A549 (cell line): ENCODE data around the gene PIBF1. TPM values are rescaled to one million over a fixed set of nuclear protein-coding genes. Genes with fewer than 3 reads are reported as not detected.
A peak's percentile ranks its signal among the peaks of the same experiment; 100 is the strongest.

Experiments
- ATAC-seq, 2 experiments: fragments of 200-7000 bp in 1 of 2; fragments of >200 bp in 1 of 2; cut with Nextera tagmentation in 1 of 2; cut with Tn5 transposase in 1 of 2; 3 replicates each; pipeline versions ENCODE4 v1.8.0 to v1.9.1; 2018 to 2020; ENCODE audit warnings: mild to moderate bottlenecking in 1 of 2, moderate library complexity in 1 of 2
- CTCF ChIA-PET: fragments of 300-600 bp; sonication (Branson Sonifier 250); formaldehyde crosslinking; extraction: SDS; loops from one replicate; lab custom pipeline; 2021; ENCODE audit warnings: antibody characterized with exemption, inconsistent platforms; lab: Yijun Ruan, JAX
- POLR2A ChIA-PET: fragments of 350-600 bp; formaldehyde crosslinking; extraction: SDS; loops from one replicate; lab custom pipeline; 2021; ENCODE audit warnings: antibody characterized with exemption, inconsistent platforms; lab: Yijun Ruan, JAX
- DNase-seq, 2 experiments: peaks; one replicate each; pipeline versions ENCODE4 v3.0.0 to v3.0.0-alpha.2; 2011 to 2016; ENCODE audit warnings: low read depth in 1 of 2, low spot score in 1 of 2
- FAIRE-seq: peaks from 2 replicates; lab custom pipeline; 2011; peaks lifted over from hg19 to GRCh38; lab: Jason Lieb, UNC
- H3K27ac ChIP-seq, 2 experiments: fragments of >200 bp; sonication (Bioruptor Twin); formaldehyde crosslinking; 3 replicates each; pipeline ENCODE4 v1.5.1; 2016 to 2017
- H3K4me1 ChIP-seq: fragments of >200 bp; sonication (Bioruptor Twin); formaldehyde crosslinking; 3 replicates; pipeline ENCODE4 v1.6.1; 2016
- H3K4me2 ChIP-seq: fragments of >200 bp; sonication (Bioruptor Twin); formaldehyde crosslinking; 3 replicates; pipeline ENCODE4 v1.6.1; 2016
- H3K4me3 ChIP-seq: fragments of >200 bp; sonication (Bioruptor Twin); formaldehyde crosslinking; 3 replicates; pipeline ENCODE4 v1.5.1; 2016
- H3K9me3 ChIP-seq: fragments of >200 bp; sonication (Bioruptor Twin); formaldehyde crosslinking; 3 replicates; pipeline ENCODE4 v1.6.1; 2016
- CEBPB ChIP-seq, 2 experiments: fragments of >200 bp in 1 of 2; sonication (Bioruptor Twin) in 1 of 2; formaldehyde crosslinking in 1 of 2; IDR thresholded peaks; 2 replicates each; pipeline ENCODE4 v1.6.1; 2012 to 2016
- CHD4 ChIP-seq: fragments of 200-600 bp; sonication (generic); IDR thresholded peaks from 2 replicates; pipeline ENCODE4 v1.6.1; 2016; ENCODE audit warnings: antibody characterized with exemption, mild to moderate bottlenecking, borderline replicate concordance
- EHF ChIP-seq: fragments of 250-450 bp; sonication (Bioruptor Pico); IDR thresholded peaks from 2 replicates; pipeline ENCODE4 v1.5.0; 2020; ENCODE audit warnings: mild to moderate bottlenecking
- FOSL2 ChIP-seq, 2 experiments: fragments of 450-650 bp in 1 of 2; fragments of >200 bp in 1 of 2; sonication (Bioruptor Twin) in 1 of 2; formaldehyde crosslinking; IDR thresholded peaks; 2 replicates each; pipeline versions ENCODE4 v1.5.0 to v1.6.1; 2016 to 2020; ENCODE audit warnings: mild to moderate bottlenecking in 1 of 2, moderate library complexity in 1 of 2
- HDAC2 ChIP-seq: fragments of 200-600 bp; sonication (generic); IDR thresholded peaks from 2 replicates; pipeline ENCODE4 v1.6.1; 2016
- HEYL ChIP-seq: fragments of 250-450 bp; sonication (Bioruptor Pico); IDR thresholded peaks from 2 replicates; pipeline ENCODE4 v1.8.0; 2021; ENCODE audit warnings: mild to moderate bottlenecking, moderate library complexity
- HOXB13 ChIP-seq: fragments of 250-450 bp; sonication (Bioruptor Pico); IDR thresholded peaks from 2 replicates; pipeline ENCODE4 v1.5.0; 2020; ENCODE audit warnings: low read depth, mild to moderate bottlenecking, moderate library complexity
- POLR2A ChIP-seq: IDR thresholded peaks from 2 replicates; pipeline ENCODE4 v1.6.1; 2012; ENCODE audit warnings: mild to moderate bottlenecking, low read length
- RCOR1 ChIP-seq: fragments of 150-350 bp; IDR thresholded peaks from 2 replicates; pipeline ENCODE4 v1.6.1; 2014; ENCODE audit warnings: antibody characterized with exemption, low read length, low read depth
- RFX5 ChIP-seq: fragments of 450-650 bp; IDR thresholded peaks from 2 replicates; pipeline ENCODE4 v1.7.1; 2014; ENCODE audit warnings: antibody characterized with exemption, mild to moderate bottlenecking, moderate library complexity
- RNF2 ChIP-seq: fragments of 200-600 bp; sonication (generic); IDR thresholded peaks from 2 replicates; pipeline ENCODE4 v1.6.1; 2016; ENCODE audit warnings: low read depth, mild to moderate bottlenecking, antibody characterized with exemption, moderate library complexity, borderline replicate concordance
- TP53 ChIP-seq: fragments of 250-450 bp; sonication (Bioruptor Pico); IDR thresholded peaks from 2 replicates; pipeline ENCODE4 v1.5.0; 2021; ENCODE audit warnings: mild to moderate bottlenecking, moderate library complexity
- ZFP36 ChIP-seq: fragments of 450-650 bp; IDR thresholded peaks from 2 replicates; pipeline ENCODE4 v1.6.1; 2014; ENCODE audit warnings: borderline replicate concordance; ENCODE audit not compliant: partially characterized antibody
- ZSCAN20 ChIP-seq: fragments of 250-450 bp; sonication (Bioruptor Pico); IDR thresholded peaks from 2 replicates; pipeline ENCODE4 v1.8.0; 2022; ENCODE audit warnings: mild to moderate bottlenecking, moderate library complexity
- WGBS: methylation state at CpG from one replicate; pipeline ENCODE4 v1.1.6; 2017; ENCODE audit errors: missing lambda C conversion rate; 5-methylcytosine and 5-hydroxymethylcytosine counted together
- polyA plus RNA-seq, 4 experiments: library from polyadenylated mRNA; depleted of rRNA in 3 of 4; stranded (reverse); fragments of >200 nt; fragmentation: RNase III in 1 of 4; extraction: RNeasy Plus Mini Kit Qiagen cat#74134 plus additional on column Dnase treatment in 1 of 4; gene quantifications; 2 replicates in 3 of 4; 3 replicates in 1 of 4; pipeline ENCODE4 v1.2.3, GENCODE V29; 2011 to 2017
- TF ChIP-seq, protein P1 (sequence below): fragments of >200 bp; sonication (Bioruptor Twin); formaldehyde crosslinking; IDR thresholded peaks from 3 replicates; pipeline ENCODE4 v1.5.1; 2016
- TF ChIP-seq, protein P2 (sequence below): fragments of 450-650 bp; IDR thresholded peaks from 2 replicates; pipeline ENCODE4 v1.6.1; 2014; ENCODE audit warnings: antibody characterized with exemption
- TF ChIP-seq, protein P3 (sequence below): IDR thresholded peaks from 2 replicates; pipeline ENCODE4 v1.6.1; 2012

PIBF1 gene
- polyA plus RNA-seq, 2 of the 4 experiments (the other 2 are of a cell fraction), result 5.0 to 10.6 TPM

DNA sequence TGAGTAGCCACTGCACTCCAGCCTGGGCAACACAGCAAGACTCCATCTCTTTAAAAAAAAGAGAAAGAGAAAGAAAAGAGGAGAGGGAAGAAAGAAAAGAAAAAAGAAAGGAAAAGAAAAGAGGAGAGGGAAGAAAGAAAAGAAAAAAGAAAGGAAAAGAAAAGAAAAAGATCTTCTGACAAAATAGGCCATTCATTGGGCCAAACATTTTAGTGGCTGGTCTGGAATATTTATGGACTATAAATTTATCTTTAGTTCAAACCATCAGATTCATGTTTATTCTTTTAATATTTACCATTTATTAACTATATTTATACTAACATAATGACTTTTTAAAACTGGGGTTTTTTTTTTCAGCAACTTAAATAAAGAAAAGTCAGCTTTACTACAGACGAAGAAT is 191.3 kb downstream of the PIBF1 start:
- ChIA-PET CTCF (no interaction called here), POLR2A (no interaction called here)
- no peak overlapping the region for H3K27ac ChIP-seq
- DNase-seq (no peak), ATAC-seq (no peak), FAIRE-seq (no peak)
- H3K4me3 ChIP-seq, result no peak overlapping the region
- peaks cover 11% of the 10 kb centered on the region; the same call in 2 of the 3 replicates for H3K4me1 ChIP-seq
- H3K4me2 ChIP-seq, result no peak overlapping the region
- no peaks in the 10 kb centered on the region for H3K9me3 ChIP-seq
- 92% methylated on average over 1 of the region's 1 CpG for WGBS
- TF ChIP-seq RNF2, result no peak
- TF ChIP-seq EHF (CRISPR knock-in tag), result no peak

DNA sequence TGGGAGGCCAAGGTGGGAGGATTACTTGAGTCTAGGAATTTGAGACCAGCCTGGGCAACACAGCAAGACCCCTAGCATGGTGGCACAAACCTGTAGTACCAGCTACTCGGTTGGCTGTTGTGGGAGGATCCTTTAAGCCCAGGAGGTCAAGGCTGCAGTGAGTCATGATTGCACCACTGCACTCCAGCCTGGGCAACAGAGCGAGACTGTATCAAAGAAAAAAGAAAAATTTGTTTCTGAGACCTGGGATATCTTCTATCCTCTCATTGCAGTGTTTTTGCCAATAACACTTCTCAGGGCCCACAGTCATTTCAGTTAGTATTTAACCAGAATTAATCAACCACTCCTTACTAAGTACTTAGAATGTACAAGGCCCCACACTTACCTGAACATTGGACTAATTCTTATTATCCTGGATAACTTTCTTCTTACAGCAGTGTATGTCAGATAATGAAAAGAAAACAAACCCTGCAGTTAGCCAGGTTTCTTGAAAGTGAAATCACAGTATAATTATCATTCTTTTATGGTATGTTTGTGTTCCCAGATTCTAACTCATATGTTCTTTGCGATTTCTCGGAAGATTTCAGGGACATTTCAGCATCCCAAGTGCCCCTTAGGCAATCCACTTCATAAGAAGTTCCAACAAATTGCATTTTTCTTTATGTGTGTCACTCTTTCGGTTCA is 201.3 kb downstream of the PIBF1 start:
- peak in 1 of 2 experiments; percentile 65; a peak in 2 of 6 replicates for ATAC-seq
- Histone ChIP-seq H3K9me3 (no peaks in the 10 kb centered on the region), H3K4me3 (no peak overlapping the region), H3K27ac (peak overlapping the region; percentile 19 to 53; a peak in 3 of 6 replicates), H3K4me2 (peak overlapping the region; percentile 50; the same call in 2 of the 3 replicates)
- no peak for DNase-seq
- FAIRE-seq, result no peak
- CTCF ChIA-PET, result no interaction called here
- WGBS, result 66% methylated on average over 5 of the region's 5 CpGs
- TF ChIP-seq CEBPB (IDR thresholded peaks at IDR 0.05) (peak in 1 of 2 experiments; percentile 53; a peak in 2 of 4 replicates), POLR2A (no peak), FOSL2 (IDR thresholded peaks at IDR 0.05) (peak; percentile 40; the same call in 1 of the 2 replicates), FOSL2 (CRISPR knock-in tag; IDR thresholded peaks at IDR 0.05) (no peak)
- TF ChIP-seq, protein P1, sequence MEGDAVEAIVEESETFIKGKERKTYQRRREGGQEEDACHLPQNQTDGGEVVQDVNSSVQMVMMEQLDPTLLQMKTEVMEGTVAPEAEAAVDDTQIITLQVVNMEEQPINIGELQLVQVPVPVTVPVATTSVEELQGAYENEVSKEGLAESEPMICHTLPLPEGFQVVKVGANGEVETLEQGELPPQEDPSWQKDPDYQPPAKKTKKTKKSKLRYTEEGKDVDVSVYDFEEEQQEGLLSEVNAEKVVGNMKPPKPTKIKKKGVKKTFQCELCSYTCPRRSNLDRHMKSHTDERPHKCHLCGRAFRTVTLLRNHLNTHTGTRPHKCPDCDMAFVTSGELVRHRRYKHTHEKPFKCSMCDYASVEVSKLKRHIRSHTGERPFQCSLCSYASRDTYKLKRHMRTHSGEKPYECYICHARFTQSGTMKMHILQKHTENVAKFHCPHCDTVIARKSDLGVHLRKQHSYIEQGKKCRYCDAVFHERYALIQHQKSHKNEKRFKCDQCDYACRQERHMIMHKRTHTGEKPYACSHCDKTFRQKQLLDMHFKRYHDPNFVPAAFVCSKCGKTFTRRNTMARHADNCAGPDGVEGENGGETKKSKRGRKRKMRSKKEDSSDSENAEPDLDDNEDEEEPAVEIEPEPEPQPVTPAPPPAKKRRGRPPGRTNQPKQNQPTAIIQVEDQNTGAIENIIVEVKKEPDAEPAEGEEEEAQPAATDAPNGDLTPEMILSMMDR, result no peak
- TF ChIP-seq, all 56 proteins: peak for 2
- POLR2A ChIA-PET, result no interaction called here
- H3K4me1 ChIP-seq, result peaks cover 13% of the 10 kb centered on the region

DNA sequence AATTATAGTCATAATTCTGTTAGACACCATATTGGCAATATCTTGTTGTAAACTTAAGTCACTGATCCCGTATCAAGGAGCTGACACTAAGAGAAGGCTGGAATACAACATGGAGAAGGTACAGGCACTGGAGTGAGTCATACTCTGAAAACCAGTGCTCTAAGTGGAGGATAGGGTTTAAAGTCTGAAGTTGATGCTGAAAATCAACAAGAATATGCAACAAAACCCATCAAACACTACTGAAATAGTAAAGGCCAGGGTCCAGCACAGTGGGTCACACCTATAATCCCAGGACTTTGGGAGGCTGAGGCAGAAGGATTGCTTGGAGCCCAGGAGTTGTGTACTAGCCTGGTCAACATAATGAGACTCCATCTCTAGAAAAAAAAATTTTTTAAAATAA is 203.7 kb downstream of the PIBF1 start:
- no peak for ATAC-seq
- TF ChIP-seq, protein P2, sequence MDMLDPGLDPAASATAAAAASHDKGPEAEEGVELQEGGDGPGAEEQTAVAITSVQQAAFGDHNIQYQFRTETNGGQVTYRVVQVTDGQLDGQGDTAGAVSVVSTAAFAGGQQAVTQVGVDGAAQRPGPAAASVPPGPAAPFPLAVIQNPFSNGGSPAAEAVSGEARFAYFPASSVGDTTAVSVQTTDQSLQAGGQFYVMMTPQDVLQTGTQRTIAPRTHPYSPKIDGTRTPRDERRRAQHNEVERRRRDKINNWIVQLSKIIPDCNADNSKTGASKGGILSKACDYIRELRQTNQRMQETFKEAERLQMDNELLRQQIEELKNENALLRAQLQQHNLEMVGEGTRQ, result no peak
- no peak for TF ChIP-seq CHD4
- TF ChIP-seq RFX5, result no peak
- TF ChIP-seq, protein P3, sequence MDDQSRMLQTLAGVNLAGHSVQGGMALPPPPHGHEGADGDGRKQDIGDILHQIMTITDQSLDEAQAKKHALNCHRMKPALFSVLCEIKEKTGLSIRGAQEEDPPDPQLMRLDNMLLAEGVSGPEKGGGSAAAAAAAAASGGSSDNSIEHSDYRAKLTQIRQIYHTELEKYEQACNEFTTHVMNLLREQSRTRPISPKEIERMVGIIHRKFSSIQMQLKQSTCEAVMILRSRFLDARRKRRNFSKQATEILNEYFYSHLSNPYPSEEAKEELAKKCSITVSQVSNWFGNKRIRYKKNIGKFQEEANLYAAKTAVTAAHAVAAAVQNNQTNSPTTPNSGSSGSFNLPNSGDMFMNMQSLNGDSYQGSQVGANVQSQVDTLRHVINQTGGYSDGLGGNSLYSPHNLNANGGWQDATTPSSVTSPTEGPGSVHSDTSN, result no peak
- TF ChIP-seq RNF2, result no peak
- no peak for TF ChIP-seq ZFP36
- TF ChIP-seq ZSCAN20 (CRISPR knock-in tag), result no peak
- TF ChIP-seq HOXB13 (CRISPR knock-in tag), result no peak
- TF ChIP-seq RCOR1, result no peak
- no peak for TF ChIP-seq HDAC2
- TF ChIP-seq TP53 (CRISPR knock-in tag), result no peak
- TF ChIP-seq HEYL (CRISPR knock-in tag), result no peak
- TF ChIP-seq, all 56 proteins: peak for 0
- Histone ChIP-seq H3K4me3 (no peak overlapping the region), H3K9me3 (no peaks in the 10 kb centered on the region), H3K4me1 (peaks cover 13% of the 10 kb centered on the region), H3K27ac (no peak overlapping the region), H3K4me2 (no peak overlapping the region)
- 95% methylated on average over 1 of the region's 1 CpG for WGBS
- FAIRE-seq (no peak), DNase-seq (no peak)
- ChIA-PET CTCF (no interaction called here), POLR2A (no interaction called here)
